Astrocyte of the spinal cord (primary cell): ENCODE measurements around the gene BFAR.
"Not testable (repeated sequence)": the region's sequence is repeated elsewhere in the genome, so short reads cannot be mapped to it uniquely, and the experiment has no call there.

Source experiments
- DNase-seq: peaks from one replicate; pipeline ENCODE4 v3.0.0; 2011; ENCODE audit warnings: low read depth, low spot score
- H3K4me3 ChIP-seq: 2 replicates; pipeline ENCODE4 v1.5.1; 2011; ENCODE audit warnings: low read depth, mild to moderate bottlenecking, low read length, moderate library complexity
- in situ Hi-C: cut with HindIII; loops from 2 replicates; pipeline ENCODE4 v1.10.0; 2017; ENCODE audit warnings: low sequenced_read_pairs

BFAR gene

GRCh38 chr16:14701859-14702258 lies 69.1 kb downstream of the BFAR start:
- H3K4me3 ChIP-seq, DNase-seq, in situ Hi-C loops: not testable (repeated sequence)

DNA sequence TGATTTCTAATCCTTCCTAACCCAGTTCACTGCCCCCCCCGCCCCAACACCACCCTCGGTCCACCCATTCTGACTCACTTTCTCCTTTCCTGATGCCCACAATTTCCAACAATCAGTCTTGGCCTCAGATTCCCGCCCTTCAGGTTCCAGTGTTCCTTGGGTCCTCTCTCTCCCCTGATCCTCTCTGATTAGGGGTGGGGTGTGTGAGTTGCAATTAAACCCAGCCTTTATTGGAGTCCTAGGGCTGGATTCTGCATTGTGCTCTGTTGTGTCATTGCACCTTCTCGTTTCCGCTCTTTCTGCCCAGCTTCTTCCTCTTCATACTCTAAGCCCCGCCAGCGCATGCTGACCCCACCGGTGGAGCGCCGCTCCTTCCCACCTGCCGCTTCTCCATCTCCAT lies 69.9 kb downstream of the BFAR start:
- DNase-seq, in situ Hi-C loops, H3K4me3 ChIP-seq: not testable (repeated sequence)

GRCh38 chr16:14703156-14704011 lies 70.6 kb downstream of the BFAR start, which contains the start of gene NPIPA3:
Gene NPIPA3, plus strand, starts transcription at chr16:14703411. Its CDS starts 5,533 bp downstream, at chr16:14708944.
- DNase-seq, H3K4me3 ChIP-seq, in situ Hi-C loops: not testable (repeated sequence)
